GM21447 (cell line): ENCODE measurements around the gene CDK5RAP1.

Experiments used
- ATAC-seq: cut with Tn5 transposase; IDR thresholded peaks from one replicate; pipeline ENCODE4 v1.9.1; 2021; ENCODE audit not compliant: unreplicated experiment

CDK5RAP1 gene

GRCh38 chr20:33387177-33387576, 14.1 kb downstream of the CDK5RAP1 start:
- ATAC-seq = no peak

GRCh38 chr20:33386673-33387072, 14.6 kb downstream of the CDK5RAP1 start:
- no peak for ATAC-seq

- no peak for ATAC-seq
These were observed 24.0 kb downstream of the CDK5RAP1 start for GRCh38 chr20:33377366-33377765.

- ATAC-seq = no peak
These were observed 27.3 kb downstream of the CDK5RAP1 start for GRCh38 chr20:33373735-33374605.

- ATAC-seq = no peak
These were observed 28.3 kb downstream of the CDK5RAP1 start for GRCh38 chr20:33372993-33373441.

- ATAC-seq = no peak
These were observed 31.0 kb downstream of the CDK5RAP1 start for GRCh38 chr20:33370291-33370690.

- ATAC-seq = no peak
These were observed 38.4 kb downstream of the CDK5RAP1 start for GRCh38 chr20:33362898-33363297.

- ATAC-seq = no peak
These were observed 41.7 kb downstream of the CDK5RAP1 start for GRCh38 chr20:33359399-33360261.

- no peak for ATAC-seq
These were observed 48.3 kb downstream of the CDK5RAP1 start for GRCh38 chr20:33353013-33353402.

GRCh38 chr20:33352258-33353012, 48.9 kb downstream of the CDK5RAP1 start:
- no peak for ATAC-seq

GRCh38 chr20:33351696-33352095, 49.6 kb downstream of the CDK5RAP1 start:
- ATAC-seq = no peak

- no peak for ATAC-seq
These were observed 51.8 kb downstream of the CDK5RAP1 start for GRCh38 chr20:33349493-33349892.

- ATAC-seq = no peak
These were observed 53.0 kb downstream of the CDK5RAP1 start for GRCh38 chr20:33348136-33348937.

- ATAC-seq = no peak
These were observed 56.0 kb downstream of the CDK5RAP1 start for GRCh38 chr20:33345342-33345741.

- no peak for ATAC-seq
These were observed 57.8 kb downstream of the CDK5RAP1 start for GRCh38 chr20:33343521-33343920.

GRCh38 chr20:33339515-33340058, 61.7 kb downstream of the CDK5RAP1 start:
- no peak for ATAC-seq

- no peak for ATAC-seq
These were observed 62.7 kb downstream of the CDK5RAP1 start for GRCh38 chr20:33338467-33339258.

- ATAC-seq = no peak
These were observed 63.7 kb downstream of the CDK5RAP1 start for GRCh38 chr20:33337531-33338165.

GRCh38 chr20:33337119-33337518, 64.2 kb downstream of the CDK5RAP1 start:
- no peak for ATAC-seq
